ENCODE data around the gene CIAO1. TPM values are rescaled to one million over a fixed set of nuclear protein-coding genes. Genes with fewer than 3 reads are reported as not detected.

The CIAO1 gene
- total and polyA plus RNA-seq, 4 donors = 43.0 to 80.4 (median 47.0) TPM

DNA sequence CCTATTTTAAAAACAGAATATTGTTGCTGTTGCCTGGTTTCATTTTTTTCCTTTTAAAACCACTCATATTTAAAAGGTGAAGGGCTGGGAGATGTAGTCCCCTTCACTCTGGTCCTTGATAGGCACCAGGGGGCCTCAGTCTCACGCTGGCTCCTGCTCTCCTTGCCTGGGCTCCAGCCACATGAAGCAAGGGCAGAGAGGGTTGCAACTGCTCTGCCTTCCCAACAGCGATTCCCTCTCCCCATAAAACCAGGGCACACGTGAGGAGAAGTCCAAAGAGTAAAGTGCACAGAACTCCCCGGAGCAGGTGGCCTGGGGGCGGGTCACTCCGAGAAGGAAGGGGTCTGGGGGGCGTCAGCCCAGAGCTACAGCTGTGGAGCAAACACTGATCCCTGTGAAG lies 13.0 kb upstream of the CIAO1 start:
- H3K4me1 ChIP-seq (ENCODE audit: control insufficient read depth in 4 of 4, insufficient read depth in 4 of 4, low read length in 3 of 4) = peaks cover 2 to 21% (median 14%) of the 10 kb centered on the region in 4 donors
- no peak overlapping the region for H3K9ac ChIP-seq (ENCODE audit: low read depth in 1 of 2, low read length in 2 of 2)
- H3K27me3 ChIP-seq (ENCODE audit: control insufficient read depth in 4 of 4, insufficient read depth in 4 of 4, low read length in 3 of 4) = no peaks in the 10 kb centered on the region
- TF ChIP-seq, protein P1, sequence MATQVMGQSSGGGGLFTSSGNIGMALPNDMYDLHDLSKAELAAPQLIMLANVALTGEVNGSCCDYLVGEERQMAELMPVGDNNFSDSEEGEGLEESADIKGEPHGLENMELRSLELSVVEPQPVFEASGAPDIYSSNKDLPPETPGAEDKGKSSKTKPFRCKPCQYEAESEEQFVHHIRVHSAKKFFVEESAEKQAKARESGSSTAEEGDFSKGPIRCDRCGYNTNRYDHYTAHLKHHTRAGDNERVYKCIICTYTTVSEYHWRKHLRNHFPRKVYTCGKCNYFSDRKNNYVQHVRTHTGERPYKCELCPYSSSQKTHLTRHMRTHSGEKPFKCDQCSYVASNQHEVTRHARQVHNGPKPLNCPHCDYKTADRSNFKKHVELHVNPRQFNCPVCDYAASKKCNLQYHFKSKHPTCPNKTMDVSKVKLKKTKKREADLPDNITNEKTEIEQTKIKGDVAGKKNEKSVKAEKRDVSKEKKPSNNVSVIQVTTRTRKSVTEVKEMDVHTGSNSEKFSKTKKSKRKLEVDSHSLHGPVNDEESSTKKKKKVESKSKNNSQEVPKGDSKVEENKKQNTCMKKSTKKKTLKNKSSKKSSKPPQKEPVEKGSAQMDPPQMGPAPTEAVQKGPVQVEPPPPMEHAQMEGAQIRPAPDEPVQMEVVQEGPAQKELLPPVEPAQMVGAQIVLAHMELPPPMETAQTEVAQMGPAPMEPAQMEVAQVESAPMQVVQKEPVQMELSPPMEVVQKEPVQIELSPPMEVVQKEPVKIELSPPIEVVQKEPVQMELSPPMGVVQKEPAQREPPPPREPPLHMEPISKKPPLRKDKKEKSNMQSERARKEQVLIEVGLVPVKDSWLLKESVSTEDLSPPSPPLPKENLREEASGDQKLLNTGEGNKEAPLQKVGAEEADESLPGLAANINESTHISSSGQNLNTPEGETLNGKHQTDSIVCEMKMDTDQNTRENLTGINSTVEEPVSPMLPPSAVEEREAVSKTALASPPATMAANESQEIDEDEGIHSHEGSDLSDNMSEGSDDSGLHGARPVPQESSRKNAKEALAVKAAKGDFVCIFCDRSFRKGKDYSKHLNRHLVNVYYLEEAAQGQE (IDR thresholded peaks at IDR 0.05) = no peak
- peak; percentile 46 to 67 for TF ChIP-seq RXRA (IDR thresholded peaks at IDR 0.05)
- TF ChIP-seq, protein P2, sequence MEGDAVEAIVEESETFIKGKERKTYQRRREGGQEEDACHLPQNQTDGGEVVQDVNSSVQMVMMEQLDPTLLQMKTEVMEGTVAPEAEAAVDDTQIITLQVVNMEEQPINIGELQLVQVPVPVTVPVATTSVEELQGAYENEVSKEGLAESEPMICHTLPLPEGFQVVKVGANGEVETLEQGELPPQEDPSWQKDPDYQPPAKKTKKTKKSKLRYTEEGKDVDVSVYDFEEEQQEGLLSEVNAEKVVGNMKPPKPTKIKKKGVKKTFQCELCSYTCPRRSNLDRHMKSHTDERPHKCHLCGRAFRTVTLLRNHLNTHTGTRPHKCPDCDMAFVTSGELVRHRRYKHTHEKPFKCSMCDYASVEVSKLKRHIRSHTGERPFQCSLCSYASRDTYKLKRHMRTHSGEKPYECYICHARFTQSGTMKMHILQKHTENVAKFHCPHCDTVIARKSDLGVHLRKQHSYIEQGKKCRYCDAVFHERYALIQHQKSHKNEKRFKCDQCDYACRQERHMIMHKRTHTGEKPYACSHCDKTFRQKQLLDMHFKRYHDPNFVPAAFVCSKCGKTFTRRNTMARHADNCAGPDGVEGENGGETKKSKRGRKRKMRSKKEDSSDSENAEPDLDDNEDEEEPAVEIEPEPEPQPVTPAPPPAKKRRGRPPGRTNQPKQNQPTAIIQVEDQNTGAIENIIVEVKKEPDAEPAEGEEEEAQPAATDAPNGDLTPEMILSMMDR (IDR thresholded peaks at IDR 0.05; ENCODE audit: low read depth, low read length, missing input control) = peak; percentile 27
- no peak for TF ChIP-seq GABPA (IDR thresholded peaks at IDR 0.05 in 1 of 2, conservative IDR thresholded peaks at IDR 0.05 in 1 of 2)
- TF ChIP-seq, protein P3, sequence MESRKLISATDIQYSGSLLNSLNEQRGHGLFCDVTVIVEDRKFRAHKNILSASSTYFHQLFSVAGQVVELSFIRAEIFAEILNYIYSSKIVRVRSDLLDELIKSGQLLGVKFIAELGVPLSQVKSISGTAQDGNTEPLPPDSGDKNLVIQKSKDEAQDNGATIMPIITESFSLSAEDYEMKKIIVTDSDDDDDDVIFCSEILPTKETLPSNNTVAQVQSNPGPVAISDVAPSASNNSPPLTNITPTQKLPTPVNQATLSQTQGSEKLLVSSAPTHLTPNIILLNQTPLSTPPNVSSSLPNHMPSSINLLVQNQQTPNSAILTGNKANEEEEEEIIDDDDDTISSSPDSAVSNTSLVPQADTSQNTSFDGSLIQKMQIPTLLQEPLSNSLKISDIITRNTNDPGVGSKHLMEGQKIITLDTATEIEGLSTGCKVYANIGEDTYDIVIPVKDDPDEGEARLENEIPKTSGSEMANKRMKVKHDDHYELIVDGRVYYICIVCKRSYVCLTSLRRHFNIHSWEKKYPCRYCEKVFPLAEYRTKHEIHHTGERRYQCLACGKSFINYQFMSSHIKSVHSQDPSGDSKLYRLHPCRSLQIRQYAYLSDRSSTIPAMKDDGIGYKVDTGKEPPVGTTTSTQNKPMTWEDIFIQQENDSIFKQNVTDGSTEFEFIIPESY (IDR thresholded peaks at IDR 0.05) = no peak
- no peak for TF ChIP-seq YY1 (IDR thresholded peaks at IDR 0.05)
- TF ChIP-seq HNF4A (conservative IDR thresholded peaks at IDR 0.05) = peak; percentile 82 to 93
- TF ChIP-seq SP1 (IDR thresholded peaks at IDR 0.05) = peak; percentile 53
- peak; percentile 68 for TF ChIP-seq HNF4G (IDR thresholded peaks at IDR 0.05)
- TF ChIP-seq, protein P4, sequence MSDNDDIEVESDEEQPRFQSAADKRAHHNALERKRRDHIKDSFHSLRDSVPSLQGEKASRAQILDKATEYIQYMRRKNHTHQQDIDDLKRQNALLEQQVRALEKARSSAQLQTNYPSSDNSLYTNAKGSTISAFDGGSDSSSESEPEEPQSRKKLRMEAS (IDR thresholded peaks at IDR 0.05) = peak; percentile 20
- no peak for TF ChIP-seq NR2F2 (IDR thresholded peaks at IDR 0.05)
- peak; percentile 77 to 81 for TF ChIP-seq RAD21 (IDR thresholded peaks at IDR 0.05)
- no peak for DNase-seq (ENCODE audit: low spot score)
- no peak overlapping the region for H3K4me3 ChIP-seq (ENCODE audit: low read depth in 1 of 3, low read length in 3 of 3)
- 40% methylated on average over 7 of the region's 7 CpGs for WGBS
- H3K36me3 ChIP-seq (ENCODE audit: control insufficient read depth in 4 of 4, insufficient read depth in 3 of 4, low read depth in 1 of 4, low read length in 3 of 4) = peaks cover 9 to 25% (median 21%) of the 10 kb centered on the region in 4 donors
- H3K27ac ChIP-seq (ENCODE audit: low read depth in 1 of 2, low read length in 2 of 2) = peak overlapping the region; percentile 28 to 42
- H3K9me3 ChIP-seq (ENCODE audit: control insufficient read depth in 4 of 4, low read length in 3 of 4) = no peaks in the 10 kb centered on the region

DNA sequence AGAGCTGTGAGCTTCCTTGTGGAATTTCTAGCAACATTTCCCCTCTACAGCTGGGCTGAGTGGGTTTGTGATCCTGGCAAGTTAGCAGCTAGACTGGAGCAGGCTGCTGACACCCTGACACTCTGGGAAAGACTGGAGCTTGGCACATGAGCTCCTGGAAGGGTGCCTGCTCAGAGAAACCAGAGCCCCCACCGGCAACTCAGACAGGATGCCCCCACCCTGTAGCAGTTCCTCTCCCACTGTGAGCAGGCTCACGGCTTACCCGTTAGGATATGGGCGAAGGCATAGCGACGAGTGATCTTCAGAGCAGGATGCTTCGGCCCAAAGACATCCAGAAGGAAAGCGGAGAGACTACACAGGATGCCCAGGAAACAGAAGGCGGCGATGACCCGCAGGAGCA lies 11.5 kb upstream of the CIAO1 start:
- Histone ChIP-seq H3K36me3 (ENCODE audit: control insufficient read depth in 4 of 4, insufficient read depth in 3 of 4, low read depth in 1 of 4, low read length in 3 of 4) (peaks cover 12 to 25% (median 21%) of the 10 kb centered on the region in 4 donors), H3K4me1 (ENCODE audit: control insufficient read depth in 4 of 4, insufficient read depth in 4 of 4, low read length in 3 of 4) (peaks cover 7 to 34% (median 25%) of the 10 kb centered on the region in 4 donors), H3K9me3 (ENCODE audit: control insufficient read depth in 4 of 4, low read length in 3 of 4) (no peaks in the 10 kb centered on the region), H3K4me3 (ENCODE audit: low read depth in 1 of 3, low read length in 3 of 3) (no peak overlapping the region), H3K9ac (ENCODE audit: low read depth in 1 of 2, low read length in 2 of 2) (no peak overlapping the region), H3K27me3 (ENCODE audit: control insufficient read depth in 4 of 4, insufficient read depth in 4 of 4, low read length in 3 of 4) (no peaks in the 10 kb centered on the region), H3K27ac (ENCODE audit: low read depth in 1 of 2, low read length in 2 of 2) (no peak overlapping the region)
- TF ChIP-seq, protein P5, sequence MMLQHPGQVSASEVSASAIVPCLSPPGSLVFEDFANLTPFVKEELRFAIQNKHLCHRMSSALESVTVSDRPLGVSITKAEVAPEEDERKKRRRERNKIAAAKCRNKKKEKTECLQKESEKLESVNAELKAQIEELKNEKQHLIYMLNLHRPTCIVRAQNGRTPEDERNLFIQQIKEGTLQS (IDR thresholded peaks at IDR 0.05) = no peak
- TF ChIP-seq, protein P3 (IDR thresholded peaks at IDR 0.05) = no peak
- TF ChIP-seq HNF4G (IDR thresholded peaks at IDR 0.05) (no peak), NR2F2 (IDR thresholded peaks at IDR 0.05) (peak; percentile 23), SP1 (IDR thresholded peaks at IDR 0.05) (peak; percentile 12)
- WGBS = 75% methylated on average over 11 of the region's 11 CpGs
- no peak for DNase-seq (ENCODE audit: low spot score)

Measured in liver (tissue), 9 donors.